GM12878 (cell line): ENCODE measurements around the gene MYDGF. TPM values are rescaled to one million over a fixed set of nuclear protein-coding genes. Genes with fewer than 3 reads are reported as not detected.

ENCODE experiments used
- ATAC-seq: fragments of 200-7000 bp; cut with Tn5 transposase; 3 replicates; pipeline ENCODE4 v1.9.1; 2020; ENCODE audit warnings: mild to moderate bottlenecking, moderate library complexity
- BruUV-seq: library from RNA; stranded (reverse); fragments of 400-500 nt; replicated peaks from 2 replicates; lab custom pipeline; 2021; lab: Mats Ljungman, UMichigan
- CTCF ChIA-PET: fragments of 300-600 bp; sonication (Branson Sonifier 250); formaldehyde crosslinking; extraction: SDS; loops from one replicate; lab custom pipeline; 2021; ENCODE audit warnings: inconsistent platforms; lab: Yijun Ruan, JAX
- POLR2A ChIA-PET: fragments of 350-600 bp; formaldehyde crosslinking; extraction: SDS; loops from one replicate; lab custom pipeline; 2021; ENCODE audit warnings: inconsistent platforms; lab: Charles Lee
- RAD21 ChIA-PET: fragments of 300-600 bp; sonication (Branson Sonifier 250); formaldehyde crosslinking; loops from one replicate; lab custom pipeline; 2023; ENCODE audit warnings: antibody characterized with exemption; ENCODE audit not compliant: unreplicated experiment; lab: Charles Lee
- SMC1A ChIA-PET: fragments of 300-600 bp; sonication (Branson Sonifier 250); formaldehyde crosslinking; loops from one replicate; lab custom pipeline; 2023; ENCODE audit not compliant: unreplicated experiment, uncharacterized antibody; lab: Charles Lee
- DNase-seq: peaks from one replicate; pipeline ENCODE4 v3.0.0-alpha.2; 2011; ENCODE audit warnings: low read depth, low spot score
- FAIRE-seq: peaks from 3 replicates; lab custom pipeline; 2011; peaks lifted over from hg19 to GRCh38; lab: Jason Lieb, UNC
- H2AFZ ChIP-seq: 2 replicates; pipeline ENCODE4 v1.6.0; 2011; ENCODE audit warnings: low read depth, low read length, control low read depth; ENCODE audit not compliant: control insufficient read depth
- H3K27ac ChIP-seq: 2 replicates; pipeline ENCODE4 v1.5.1; 2011; ENCODE audit warnings: control low read depth; ENCODE audit not compliant: control insufficient read depth, insufficient read depth
- H3K27me3 ChIP-seq, 2 experiments: replicated peaks in 1 of 2; 2 replicates each; pipeline versions ENCODE4 v1.6.0 to v1.6.1; 2011; ENCODE audit warnings: low read length in 1 of 2; ENCODE audit not compliant: control insufficient read depth in 2 of 2, insufficient read depth in 2 of 2
- H3K36me3 ChIP-seq, 2 experiments: 2 replicates each; pipeline ENCODE4 v1.5.1; 2011; ENCODE audit warnings: low read length in 1 of 2; ENCODE audit not compliant: control insufficient read depth in 2 of 2, insufficient read depth in 2 of 2
- H3K4me1 ChIP-seq: 2 replicates; pipeline ENCODE4 v1.6.1; 2011; ENCODE audit warnings: mild to moderate bottlenecking, low read length, moderate library complexity, mixed read lengths; ENCODE audit not compliant: control insufficient read depth, insufficient read depth
- H3K4me2 ChIP-seq: 2 replicates; pipeline ENCODE4 v1.6.0; 2011; ENCODE audit warnings: control low read depth; ENCODE audit not compliant: control insufficient read depth, insufficient read depth
- H3K4me3 ChIP-seq: fragments of 200-600 bp; sonication (generic); 2 replicates; pipeline ENCODE4 v1.5.1; 2016
- H3K79me2 ChIP-seq: 2 replicates; pipeline ENCODE4 v1.6.0; 2011; ENCODE audit warnings: low read length; ENCODE audit not compliant: control insufficient read depth, insufficient read depth
- H3K9ac ChIP-seq: 2 replicates; pipeline ENCODE4 v1.8.0; 2011; ENCODE audit warnings: low read length, control low read depth, mixed read lengths; ENCODE audit not compliant: control insufficient read depth, insufficient read depth
- H3K9me3 ChIP-seq: replicated peaks from 3 replicates; pipeline ENCODE4 v1.5.1; 2011; ENCODE audit warnings: mild to moderate bottlenecking, low read length; ENCODE audit not compliant: control insufficient read depth, insufficient read depth
- H4K20me1 ChIP-seq: 2 replicates; pipeline ENCODE4 v1.6.0; 2011; ENCODE audit not compliant: control insufficient read depth, insufficient read depth
- ASH2L ChIP-seq: fragments of 300-600, 200-600 bp; sonication (generic); IDR thresholded peaks from 2 replicates; pipeline ENCODE4 v1.6.1; 2017; ENCODE audit warnings: low read depth, mild to moderate bottlenecking, borderline replicate concordance
- PAX8 ChIP-seq: fragments of 450-650 bp; IDR thresholded peaks from 2 replicates; pipeline ENCODE4 v1.6.1; 2017; ENCODE audit warnings: mild to moderate bottlenecking, moderate library complexity
- RELB ChIP-seq: fragments of 450-650 bp; IDR thresholded peaks from 2 replicates; pipeline ENCODE4 v1.6.1; 2017; ENCODE audit warnings: low read depth, mild to moderate bottlenecking, moderate library complexity
- SIN3A ChIP-seq: IDR thresholded peaks from 2 replicates; pipeline ENCODE4 v1.6.1; 2012; ENCODE audit warnings: low read depth, low read length, improper control_type of control experiment
- SP1 ChIP-seq: IDR thresholded peaks from one replicate; pipeline ENCODE4 v1.6.1; 2011; ENCODE audit warnings: low read depth, low read length
- SRF ChIP-seq, 2 experiments: IDR thresholded peaks; 2 replicates each; pipeline ENCODE4 v1.6.1; 2011; ENCODE audit warnings: low read depth in 2 of 2, low read length in 2 of 2, mild to moderate bottlenecking in 1 of 2, moderate library complexity in 1 of 2
- TCF7 ChIP-seq: IDR thresholded peaks from 2 replicates; pipeline ENCODE4 v1.6.1; 2014; ENCODE audit warnings: antibody characterized with exemption, borderline replicate concordance
- WRNIP1 ChIP-seq: IDR thresholded peaks from 2 replicates; pipeline ENCODE4 v1.6.1; 2011; ENCODE audit warnings: low read depth, low read length, improper control_type of control experiment, borderline replicate concordance
- ZNF217 ChIP-seq: fragments of 450-650 bp; IDR thresholded peaks from 2 replicates; pipeline ENCODE4 v1.6.1; 2017; ENCODE audit warnings: antibody characterized with exemption, mild to moderate bottlenecking
- WGBS: methylation state at CpG from one replicate; pipeline ENCODE4 v1.1.6; 2016; ENCODE audit warnings: low lambda C conversion rate; ENCODE audit not compliant: insufficient replicate concordance, insufficient coverage; ENCODE audit errors: missing lambda C conversion rate; 5-methylcytosine and 5-hydroxymethylcytosine counted together
- in situ Hi-C: fragments of 300-500 bp; cut with MboI; formaldehyde crosslinking; loops from 9 replicates; pipeline ENCODE4 v1.14.3; 2018; ENCODE audit warnings: mixed read lengths
- intact Hi-C: fragments of 100-400 bp; cut with micrococcal nuclease; formaldehyde crosslinking; loops from one replicate; pipeline ENCODE4 v1.14.2; 2022; ENCODE audit not compliant: unreplicated experiment
- polyA plus RNA-seq, 11 experiments: library from polyadenylated mRNA; depleted of rRNA in 4 of 11; unstranded in 6 of 11; stranded (reverse) in 5 of 11; fragments of >200 nt; fragmentation: Nextera tagmentation in 4 of 11; fragmentation: Illumina TruSeq in 1 of 11; extraction: Ambion mirVana in 4 of 11; extraction: Trizol in 1 of 11; gene quantifications; 1 replicate in 1 of 11; 2 replicates in 10 of 11; pipeline versions ENCODE4 v1.2.1 to v1.2.3, GENCODE V29; 2011 to 2016; ENCODE audit warnings: inconsistent platforms in 2 of 11, missing spikeins in 2 of 11, low read depth in 1 of 11
- total RNA-seq, 4 experiments: library from RNA; depleted of rRNA in 3 of 4; stranded (reverse); fragments of >200 nt in 3 of 4; fragmentation: Illumina TruSeq in 1 of 4; extraction: Trizol in 1 of 4; gene quantifications; 2 replicates each; pipeline versions ENCODE4 v1.2.1 to v1.2.3, GENCODE V29; 2013 to 2021
- TF ChIP-seq, protein P1 (sequence below): IDR thresholded peaks from 2 replicates; pipeline ENCODE4 v1.6.1; 2012; ENCODE audit warnings: improper control_type of control experiment, low read depth, low read length; ENCODE audit not compliant: insufficient replicate concordance
- TF ChIP-seq, protein P2 (sequence below): fragments of 450-650 bp; IDR thresholded peaks from 2 replicates; pipeline ENCODE4 v1.6.1; 2014; ENCODE audit warnings: mild to moderate bottlenecking

MYDGF gene
- total and polyA plus RNA-seq, 10 of the 15 experiments (the other 5 are each of a cell fraction or from before 2014, with no cell fraction given) = 2.3 to 196 (median 57.5) TPM

DNA sequence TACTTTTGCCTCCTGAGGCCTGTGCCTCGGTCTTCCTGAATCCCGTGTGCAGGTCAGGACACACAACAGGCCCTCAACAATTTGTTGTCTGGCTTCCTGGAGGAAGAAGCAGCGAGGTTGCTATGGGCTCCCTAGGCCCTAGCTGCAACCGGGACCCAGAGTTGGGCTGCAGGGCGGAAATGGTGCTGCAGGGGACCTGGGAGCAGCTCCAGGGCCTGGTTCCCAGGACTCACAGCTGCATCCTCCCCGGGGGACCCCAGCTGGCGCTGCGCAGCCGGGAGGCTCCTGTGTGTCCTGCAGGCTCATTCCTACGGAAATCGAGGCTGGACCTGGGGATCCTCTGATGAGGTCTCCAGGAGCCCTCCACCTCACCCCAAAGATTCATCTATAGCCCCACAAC lies 31.8 kb downstream of the MYDGF start (continued):
- TF ChIP-seq, protein P1, sequence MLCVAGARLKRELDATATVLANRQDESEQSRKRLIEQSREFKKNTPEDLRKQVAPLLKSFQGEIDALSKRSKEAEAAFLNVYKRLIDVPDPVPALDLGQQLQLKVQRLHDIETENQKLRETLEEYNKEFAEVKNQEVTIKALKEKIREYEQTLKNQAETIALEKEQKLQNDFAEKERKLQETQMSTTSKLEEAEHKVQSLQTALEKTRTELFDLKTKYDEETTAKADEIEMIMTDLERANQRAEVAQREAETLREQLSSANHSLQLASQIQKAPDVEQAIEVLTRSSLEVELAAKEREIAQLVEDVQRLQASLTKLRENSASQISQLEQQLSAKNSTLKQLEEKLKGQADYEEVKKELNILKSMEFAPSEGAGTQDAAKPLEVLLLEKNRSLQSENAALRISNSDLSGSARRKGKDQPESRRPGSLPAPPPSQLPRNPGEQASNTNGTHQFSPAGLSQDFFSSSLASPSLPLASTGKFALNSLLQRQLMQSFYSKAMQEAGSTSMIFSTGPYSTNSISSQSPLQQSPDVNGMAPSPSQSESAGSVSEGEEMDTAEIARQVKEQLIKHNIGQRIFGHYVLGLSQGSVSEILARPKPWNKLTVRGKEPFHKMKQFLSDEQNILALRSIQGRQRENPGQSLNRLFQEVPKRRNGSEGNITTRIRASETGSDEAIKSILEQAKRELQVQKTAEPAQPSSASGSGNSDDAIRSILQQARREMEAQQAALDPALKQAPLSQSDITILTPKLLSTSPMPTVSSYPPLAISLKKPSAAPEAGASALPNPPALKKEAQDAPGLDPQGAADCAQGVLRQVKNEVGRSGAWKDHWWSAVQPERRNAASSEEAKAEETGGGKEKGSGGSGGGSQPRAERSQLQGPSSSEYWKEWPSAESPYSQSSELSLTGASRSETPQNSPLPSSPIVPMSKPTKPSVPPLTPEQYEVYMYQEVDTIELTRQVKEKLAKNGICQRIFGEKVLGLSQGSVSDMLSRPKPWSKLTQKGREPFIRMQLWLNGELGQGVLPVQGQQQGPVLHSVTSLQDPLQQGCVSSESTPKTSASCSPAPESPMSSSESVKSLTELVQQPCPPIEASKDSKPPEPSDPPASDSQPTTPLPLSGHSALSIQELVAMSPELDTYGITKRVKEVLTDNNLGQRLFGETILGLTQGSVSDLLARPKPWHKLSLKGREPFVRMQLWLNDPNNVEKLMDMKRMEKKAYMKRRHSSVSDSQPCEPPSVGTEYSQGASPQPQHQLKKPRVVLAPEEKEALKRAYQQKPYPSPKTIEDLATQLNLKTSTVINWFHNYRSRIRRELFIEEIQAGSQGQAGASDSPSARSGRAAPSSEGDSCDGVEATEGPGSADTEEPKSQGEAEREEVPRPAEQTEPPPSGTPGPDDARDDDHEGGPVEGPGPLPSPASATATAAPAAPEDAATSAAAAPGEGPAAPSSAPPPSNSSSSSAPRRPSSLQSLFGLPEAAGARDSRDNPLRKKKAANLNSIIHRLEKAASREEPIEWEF = no peak
- TF ChIP-seq TCF7 (no peak), SP1 (no peak), PAX8 (no peak)
- TF ChIP-seq, protein P2, sequence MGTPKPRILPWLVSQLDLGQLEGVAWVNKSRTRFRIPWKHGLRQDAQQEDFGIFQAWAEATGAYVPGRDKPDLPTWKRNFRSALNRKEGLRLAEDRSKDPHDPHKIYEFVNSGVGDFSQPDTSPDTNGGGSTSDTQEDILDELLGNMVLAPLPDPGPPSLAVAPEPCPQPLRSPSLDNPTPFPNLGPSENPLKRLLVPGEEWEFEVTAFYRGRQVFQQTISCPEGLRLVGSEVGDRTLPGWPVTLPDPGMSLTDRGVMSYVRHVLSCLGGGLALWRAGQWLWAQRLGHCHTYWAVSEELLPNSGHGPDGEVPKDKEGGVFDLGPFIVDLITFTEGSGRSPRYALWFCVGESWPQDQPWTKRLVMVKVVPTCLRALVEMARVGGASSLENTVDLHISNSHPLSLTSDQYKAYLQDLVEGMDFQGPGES = no peak

DNA sequence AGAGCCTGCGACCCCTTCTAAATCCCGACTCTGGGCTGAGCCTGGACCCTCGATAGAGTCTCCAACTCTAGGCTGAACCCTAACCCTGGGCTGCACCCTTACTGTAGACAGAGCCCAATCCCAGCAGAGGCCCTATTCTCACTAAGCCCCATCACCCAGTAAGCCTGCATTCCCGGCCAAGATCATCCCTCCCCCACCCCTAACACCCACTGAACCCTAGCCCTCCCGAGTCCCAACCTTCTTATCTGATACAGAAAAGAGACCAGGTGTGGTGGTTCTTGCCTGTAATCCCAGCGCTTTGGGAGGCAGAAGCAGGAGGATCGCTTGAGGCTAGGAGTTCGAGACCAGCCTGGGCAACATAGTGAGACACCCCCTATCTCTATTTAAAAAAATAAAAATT lies 33.4 kb downstream of the MYDGF start:
- H4K20me1 ChIP-seq = no peaks in the 10 kb centered on the region
- no peaks in the 10 kb centered on the region for H3K9me3 ChIP-seq
- no TSS peak for BruUV-seq
- H3K4me1 ChIP-seq = peaks cover 14% of the 10 kb centered on the region
- no peak overlapping the region for H3K27ac ChIP-seq
- intact Hi-C loops (loop anchor here (1.0 to 2.0 kb wide), 2 partner anchors 47 to 60 kb away; no protein-coding TSS in a partner anchor), in situ Hi-C loops (loop anchor here (5.0 kb wide), 1 partner anchor 59 kb away; no protein-coding TSS in a partner anchor)
- peak overlapping the region; percentile 88 for H2AFZ ChIP-seq
- peaks cover 19% of the 10 kb centered on the region for H3K79me2 ChIP-seq
- H3K4me2 ChIP-seq = peak overlapping the region; percentile 89; the same call in 1 of the 2 replicates
- WGBS = 80% methylated on average over 8 of the region's 8 CpGs
- ChIA-PET CTCF (interaction anchor here (0.8 to 3.4 kb wide), 27 partner anchors 9 to 233 kb away, joined by 3 to 94 read pairs (median 7); partner anchors contain the start of genes FEM1A, PLIN5 and SEMA6B), RAD21 (interaction anchor here (0.6 to 2.2 kb wide), 6 partner anchors 47 to 648 kb away, joined by 3 to 16 read pairs (median 6); partner anchors contain the start of gene FEM1A), POLR2A (no interaction called here), SMC1A (interaction anchor here (0.6 to 2.4 kb wide), 7 partner anchors 40 to 89 kb away, joined by 3 to 13 read pairs (median 4); no protein-coding TSS in a partner anchor)
- no peaks in the 10 kb centered on the region for H3K27me3 ChIP-seq
- DNase-seq = no peak
- FAIRE-seq = no peak
- H3K9ac ChIP-seq = peak overlapping the region; percentile 48; the same call in 1 of the 2 replicates
- H3K36me3 ChIP-seq = no peaks in the 10 kb centered on the region
- H3K4me3 ChIP-seq = 0 out of 2 replicates have a peak overlapping the region, but pooled peaks have one; percentile 33
- no peak for ATAC-seq
- TF ChIP-seq SIN3A (no peak), WRNIP1 (no peak), SRF (IDR thresholded peaks at IDR 0.05; ENCODE audit: low read depth in 2 of 2, low read length in 2 of 2) (no peak), ZNF217 (no peak), RELB (no peak), ASH2L (no peak)
